Measurements from ENCODE around the gene NNMT. TPM values are rescaled to one million over a fixed set of nuclear protein-coding genes. Genes with fewer than 3 reads are reported as not detected.

NNMT gene
- total and polyA plus RNA-seq, 2 experiments from 2014 or later: 150 to 385 TPM

- no peaks in the 10 kb centered on the region for H3K9me2 ChIP-seq (replicated peaks; ENCODE audit: insufficient read depth)
- no peak overlapping the region for H3K27ac ChIP-seq
- no peak overlapping the region for H3K4me3 ChIP-seq
- DNase-seq (ENCODE audit: low spot score): no peak
- no peaks in the 10 kb centered on the region for H3K4me1 ChIP-seq (ENCODE audit: insufficient read depth)
- no peak overlapping the region for H2AFZ ChIP-seq
- H3K36me3 ChIP-seq (replicated peaks; ENCODE audit: insufficient read depth, low read depth): no peaks in the 10 kb centered on the region
- no peaks in the 10 kb centered on the region for H3K79me2 ChIP-seq
- peaks cover 7% of the 10 kb centered on the region for H3K9me3 ChIP-seq (ENCODE audit: low read depth)
- H3K4me2 ChIP-seq: no peak overlapping the region
- H4K20me1 ChIP-seq (ENCODE audit: insufficient read depth, poor library complexity, severe bottlenecking): no peaks in the 10 kb centered on the region
- H3K27me3 ChIP-seq: no peaks in the 10 kb centered on the region
- TF ChIP-seq EZH2phosphoT487 (IDR thresholded peaks at IDR 0.05; ENCODE audit: low read depth, severe bottlenecking, unreplicated experiment) (no peak), CTCF (IDR thresholded peaks at IDR 0.05; ENCODE audit: poor library complexity) (no peak), EZH2 (IDR thresholded peaks at IDR 0.05; ENCODE audit: borderline replicate concordance) (no peak)
- WGBS (ENCODE audit: low lambda C conversion rate, missing lambda C conversion rate): 82% methylated on average over 4 of the region's 4 CpGs
These were observed 30.0 kb downstream of the NNMT start for GRCh38 chr11:114326151-114326550.

GRCh38 chr11:114326776-114327175, 30.6 kb downstream of the NNMT start:
- Histone ChIP-seq H3K4me1 (ENCODE audit: insufficient read depth) (no peaks in the 10 kb centered on the region), H2AFZ (no peak overlapping the region), H3K9me2 (replicated peaks; ENCODE audit: insufficient read depth) (no peaks in the 10 kb centered on the region), H3K36me3 (replicated peaks; ENCODE audit: insufficient read depth, low read depth) (no peaks in the 10 kb centered on the region), H3K4me3 (no peak overlapping the region), H3K9me3 (ENCODE audit: low read depth) (peaks cover 7% of the 10 kb centered on the region), H4K20me1 (ENCODE audit: insufficient read depth, poor library complexity, severe bottlenecking) (no peaks in the 10 kb centered on the region), H3K27ac (no peak overlapping the region), H3K4me2 (no peak overlapping the region), H3K27me3 (no peaks in the 10 kb centered on the region), H3K79me2 (no peaks in the 10 kb centered on the region)
- TF ChIP-seq EZH2phosphoT487 (IDR thresholded peaks at IDR 0.05; ENCODE audit: low read depth, severe bottlenecking, unreplicated experiment) (no peak), CTCF (IDR thresholded peaks at IDR 0.05; ENCODE audit: poor library complexity) (no peak), EZH2 (IDR thresholded peaks at IDR 0.05; ENCODE audit: borderline replicate concordance) (no peak)
- 88% methylated on average over 2 of the region's 2 CpGs for WGBS (ENCODE audit: low lambda C conversion rate, missing lambda C conversion rate)
- no peak for DNase-seq (ENCODE audit: low spot score)

- no peaks in the 10 kb centered on the region for H3K79me2 ChIP-seq
- H3K27ac ChIP-seq: no peak overlapping the region
- 84% methylated on average over 1 of the region's 1 CpG for WGBS (ENCODE audit: low lambda C conversion rate, missing lambda C conversion rate)
- H2AFZ ChIP-seq: no peak overlapping the region
- H3K27me3 ChIP-seq: peaks cover 2% of the 10 kb centered on the region
- DNase-seq (ENCODE audit: low spot score): no peak
- no peaks in the 10 kb centered on the region for H3K9me2 ChIP-seq (replicated peaks; ENCODE audit: insufficient read depth)
- no peak overlapping the region for H3K4me3 ChIP-seq
- H3K4me2 ChIP-seq: no peak overlapping the region
- H3K36me3 ChIP-seq (replicated peaks; ENCODE audit: insufficient read depth, low read depth): no peaks in the 10 kb centered on the region
- no peaks in the 10 kb centered on the region for H3K4me1 ChIP-seq (ENCODE audit: insufficient read depth)
- peaks cover 7% of the 10 kb centered on the region for H3K9me3 ChIP-seq (ENCODE audit: low read depth)
- no peaks in the 10 kb centered on the region for H4K20me1 ChIP-seq (ENCODE audit: insufficient read depth, poor library complexity, severe bottlenecking)
- TF ChIP-seq EZH2phosphoT487 (IDR thresholded peaks at IDR 0.05; ENCODE audit: low read depth, severe bottlenecking, unreplicated experiment) (no peak), EZH2 (IDR thresholded peaks at IDR 0.05; ENCODE audit: borderline replicate concordance) (no peak), CTCF (IDR thresholded peaks at IDR 0.05; ENCODE audit: poor library complexity) (no peak)
These were observed 34.2 kb downstream of the NNMT start for GRCh38 chr11:114330373-114330772.

Measured in hepatocyte (in vitro differentiated cells).